Peyer's patch (tissue), 4 donors: ENCODE data around the gene SLC26A8.

Experiments
- CTCF ChIP-seq, 6 experiments: fragments of 450-650 bp in 4 of 6; fragments of 200-600 bp in 2 of 6; sonication (generic) in 1 of 6; IDR thresholded peaks; one replicate each; pipeline ENCODE4 v1.5.1; 2017 to 2019; ENCODE audit warnings: antibody characterized with exemption in 6 of 6, mild to moderate bottlenecking in 3 of 6, moderate library complexity in 1 of 6
- POLR2A ChIP-seq, 2 donors: fragments of 450-650 bp; IDR thresholded peaks; one replicate each; pipeline ENCODE4 v1.5.1; 2017; ENCODE audit warnings: antibody characterized with exemption in 2 of 2, mild to moderate bottlenecking in 2 of 2, moderate library complexity in 2 of 2

DNA sequence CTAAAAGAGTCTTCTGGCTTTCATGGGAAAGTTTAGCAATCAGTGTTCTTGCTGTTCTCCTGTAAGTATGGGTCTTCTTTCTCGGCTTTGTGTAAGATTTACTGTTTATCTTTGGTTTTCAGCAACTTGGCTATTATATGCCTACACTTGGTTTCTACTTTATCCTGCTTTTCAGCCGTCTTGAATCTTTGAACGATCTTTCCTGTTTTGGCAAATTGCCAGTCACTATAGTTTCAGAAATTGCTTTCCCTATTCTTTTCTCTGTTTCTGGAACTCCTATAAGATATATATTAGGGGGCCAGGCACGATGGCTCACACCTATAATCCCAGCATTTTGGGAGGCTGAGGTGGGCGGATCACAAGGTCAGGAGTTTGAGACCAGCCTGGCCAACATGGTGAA lies 89.0 kb downstream of the SLC26A8 start:
- TF ChIP-seq CTCF (IDR thresholded peaks at IDR 0.05) = no peak
- TF ChIP-seq POLR2A (IDR thresholded peaks at IDR 0.05) = no peak
